Fibroblast of lung (primary cell): ENCODE measurements around the gene PIK3R2. TPM values are rescaled to one million over a fixed set of nuclear protein-coding genes. Genes with fewer than 3 reads are reported as not detected.

Experiments
- DNase-seq, 2 donors: peaks; one replicate each; pipeline versions ENCODE4 v3.0.0 to v3.0.0-alpha.2; 2010; ENCODE audit warnings: low read depth in 2 of 2
- H2AFZ ChIP-seq: 2 replicates; pipeline ENCODE4 v1.5.1; 2012; ENCODE audit warnings: low read length, control low read depth, inconsistent platforms
- H3K27ac ChIP-seq: 2 replicates; pipeline ENCODE4 v1.5.1; 2011; ENCODE audit warnings: low read length, control low read depth; ENCODE audit not compliant: insufficient read depth
- H3K27me3 ChIP-seq: 2 replicates; pipeline ENCODE4 v1.5.1; 2011; ENCODE audit warnings: mild to moderate bottlenecking, low read length; ENCODE audit not compliant: control insufficient read depth, insufficient read depth
- H3K36me3 ChIP-seq: 2 replicates; pipeline ENCODE4 v1.5.1; 2011; ENCODE audit warnings: low read length; ENCODE audit not compliant: control insufficient read depth, insufficient read depth
- H3K4me1 ChIP-seq: 2 replicates; pipeline ENCODE4 v1.5.1; 2011; ENCODE audit warnings: low read length; ENCODE audit not compliant: control insufficient read depth, insufficient read depth; ENCODE audit errors: extremely low read depth
- H3K4me2 ChIP-seq: 2 replicates; pipeline ENCODE4 v1.5.1; 2011; ENCODE audit warnings: low read length, control low read depth; ENCODE audit not compliant: insufficient read depth; ENCODE audit errors: extremely low read depth
- H3K4me3 ChIP-seq, 4 experiments: fragments of 200-600 bp in 1 of 4; sonication (generic) in 1 of 4; replicated peaks in 1 of 4; 2 replicates each; pipeline ENCODE4 v1.5.1; 2011 to 2016; ENCODE audit warnings: low read length in 4 of 4, low read depth in 3 of 4, mild to moderate bottlenecking in 3 of 4, control low read depth in 2 of 4, inconsistent platforms in 1 of 4, mixed read lengths in 1 of 4; ENCODE audit not compliant: insufficient read depth in 1 of 4; ENCODE audit errors: control extremely low read depth in 1 of 4
- H3K79me2 ChIP-seq: 2 replicates; pipeline ENCODE4 v1.5.1; 2012; ENCODE audit warnings: mild to moderate bottlenecking, low read length, inconsistent platforms; ENCODE audit not compliant: control insufficient read depth, insufficient read depth
- H3K9ac ChIP-seq: 2 replicates; pipeline ENCODE4 v1.5.1; 2011; ENCODE audit warnings: mild to moderate bottlenecking, low read length, control low read depth; ENCODE audit not compliant: insufficient read depth
- H3K9me3 ChIP-seq: 2 replicates; pipeline ENCODE4 v1.5.1; 2012; ENCODE audit warnings: low read depth, low read length; ENCODE audit not compliant: control insufficient read depth, insufficient read depth
- H4K20me1 ChIP-seq: 2 replicates; pipeline ENCODE4 v1.5.1; 2011; ENCODE audit warnings: low read length; ENCODE audit not compliant: control insufficient read depth, insufficient read depth; ENCODE audit errors: extremely low read depth
- EZH2 ChIP-seq: IDR thresholded peaks from 2 replicates; pipeline ENCODE4 v1.5.1; 2012; ENCODE audit warnings: low read length, control low read depth, mild to moderate bottlenecking; ENCODE audit errors: missing control alignments
- polyA plus RNA-seq, 2 donors: library from polyadenylated mRNA; depleted of rRNA in 1 of 2; stranded (reverse) in 1 of 2; unstranded in 1 of 2; fragments of >200 nt; gene quantifications; 2 replicates each; pipeline ENCODE4 v1.2.1, GENCODE V29; 2011 to 2012; ENCODE audit warnings: missing spikeins in 1 of 2
- total RNA-seq: library from RNA; depleted of rRNA; stranded (reverse); fragments of >200 nt; gene quantifications from 2 replicates; pipeline ENCODE4 v1.2.1, GENCODE V29; 2014
- TF ChIP-seq, protein P1 (sequence below), 2 donors: IDR thresholded peaks in 1 of 2; conservative IDR thresholded peaks in 1 of 2; 1 replicate in 1 of 2; 2 replicates in 1 of 2; pipeline ENCODE4 v1.5.1; 2011 to 2012; ENCODE audit warnings: low read length in 2 of 2, control low read depth in 1 of 2, inconsistent platforms in 1 of 2, low read depth in 1 of 2, mild to moderate bottlenecking in 1 of 2

The PIK3R2 gene
- total and polyA plus RNA-seq, 2 donors (not counting 1 experiment from before 2014, with no cell fraction given) = 10.1 to 18.4 TPM

DNA sequence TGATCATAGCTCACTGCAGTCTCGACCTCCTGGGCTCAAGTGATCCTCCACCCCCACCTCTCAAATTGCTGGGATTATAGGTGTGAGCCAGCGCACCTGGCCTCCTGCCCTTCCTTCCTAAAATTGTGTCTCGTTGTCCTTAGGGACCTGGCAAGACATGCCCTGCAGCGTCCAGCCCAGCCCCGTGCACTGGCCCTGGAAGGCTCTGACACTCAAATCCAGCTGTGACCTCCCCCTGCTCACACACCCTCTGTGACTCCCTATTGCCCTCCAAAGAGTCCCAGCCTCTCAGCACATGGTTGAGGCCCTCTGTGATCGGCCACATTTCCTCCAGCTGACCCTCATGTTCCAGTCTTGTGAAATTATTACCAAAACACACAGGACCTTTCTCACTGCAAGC, 45.0 kb downstream of the PIK3R2 start:
- TF ChIP-seq, protein P1, sequence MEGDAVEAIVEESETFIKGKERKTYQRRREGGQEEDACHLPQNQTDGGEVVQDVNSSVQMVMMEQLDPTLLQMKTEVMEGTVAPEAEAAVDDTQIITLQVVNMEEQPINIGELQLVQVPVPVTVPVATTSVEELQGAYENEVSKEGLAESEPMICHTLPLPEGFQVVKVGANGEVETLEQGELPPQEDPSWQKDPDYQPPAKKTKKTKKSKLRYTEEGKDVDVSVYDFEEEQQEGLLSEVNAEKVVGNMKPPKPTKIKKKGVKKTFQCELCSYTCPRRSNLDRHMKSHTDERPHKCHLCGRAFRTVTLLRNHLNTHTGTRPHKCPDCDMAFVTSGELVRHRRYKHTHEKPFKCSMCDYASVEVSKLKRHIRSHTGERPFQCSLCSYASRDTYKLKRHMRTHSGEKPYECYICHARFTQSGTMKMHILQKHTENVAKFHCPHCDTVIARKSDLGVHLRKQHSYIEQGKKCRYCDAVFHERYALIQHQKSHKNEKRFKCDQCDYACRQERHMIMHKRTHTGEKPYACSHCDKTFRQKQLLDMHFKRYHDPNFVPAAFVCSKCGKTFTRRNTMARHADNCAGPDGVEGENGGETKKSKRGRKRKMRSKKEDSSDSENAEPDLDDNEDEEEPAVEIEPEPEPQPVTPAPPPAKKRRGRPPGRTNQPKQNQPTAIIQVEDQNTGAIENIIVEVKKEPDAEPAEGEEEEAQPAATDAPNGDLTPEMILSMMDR (conservative IDR thresholded peaks at IDR 0.05 in 1 of 2, IDR thresholded peaks at IDR 0.05 in 1 of 2; ENCODE audit: low read depth in 1 of 2, low read length in 2 of 2) = no peak
- no peak for TF ChIP-seq EZH2
- H2AFZ ChIP-seq = no peak overlapping the region
- H3K79me2 ChIP-seq = peaks cover 5% of the 10 kb centered on the region
- no peaks in the 10 kb centered on the region for H3K9me3 ChIP-seq
- no peak for DNase-seq
- no peak overlapping the region for H3K4me2 ChIP-seq
- no peak overlapping the region for H3K9ac ChIP-seq
- H3K36me3 ChIP-seq = peaks cover 14% of the 10 kb centered on the region
- no peaks in the 10 kb centered on the region for H4K20me1 ChIP-seq
- no peaks in the 10 kb centered on the region for H3K4me1 ChIP-seq
- H3K27me3 ChIP-seq = no peaks in the 10 kb centered on the region
- no peak overlapping the region for H3K4me3 ChIP-seq
- no peak overlapping the region for H3K27ac ChIP-seq

GRCh38 chr19:18198374-18198773, 45.4 kb downstream of the PIK3R2 start:
- Histone ChIP-seq H3K9me3 (no peaks in the 10 kb centered on the region), H3K4me2 (no peak overlapping the region), H4K20me1 (no peaks in the 10 kb centered on the region), H3K27me3 (no peaks in the 10 kb centered on the region), H3K4me3 (no peak overlapping the region), H3K4me1 (peaks cover 3% of the 10 kb centered on the region), H3K9ac (no peak overlapping the region), H3K36me3 (peaks cover 14% of the 10 kb centered on the region), H3K27ac (no peak overlapping the region), H3K79me2 (peaks cover 10% of the 10 kb centered on the region), H2AFZ (no peak overlapping the region)
- TF ChIP-seq EZH2 = no peak
- TF ChIP-seq, protein P1 (conservative IDR thresholded peaks at IDR 0.05 in 1 of 2, IDR thresholded peaks at IDR 0.05 in 1 of 2; ENCODE audit: low read depth in 1 of 2, low read length in 2 of 2) = no peak
- no peak for DNase-seq

DNA sequence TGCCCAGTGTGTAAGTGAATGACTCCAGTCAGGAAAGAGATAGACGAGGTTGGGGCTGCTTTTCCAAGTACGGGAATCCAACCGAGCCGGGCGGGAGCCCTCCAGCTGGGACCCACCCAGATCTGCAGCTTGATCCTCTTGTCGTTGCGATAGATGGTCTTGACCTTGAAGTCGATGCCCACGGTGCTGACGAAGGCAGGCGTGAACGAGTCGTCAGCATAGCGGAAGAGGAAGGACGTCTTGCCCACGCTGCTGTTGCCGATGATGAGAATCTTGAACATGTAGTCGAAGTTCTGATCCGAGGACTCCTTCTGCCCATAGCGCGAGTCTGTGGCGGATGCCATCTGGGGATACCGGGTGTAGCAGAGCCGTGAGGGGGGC, 49.4 kb downstream of the PIK3R2 start:
- no peaks in the 10 kb centered on the region for H3K27me3 ChIP-seq
- no peak overlapping the region for H3K4me3 ChIP-seq
- DNase-seq = no peak
- no peaks in the 10 kb centered on the region for H3K9me3 ChIP-seq
- H2AFZ ChIP-seq = no peak overlapping the region
- H3K79me2 ChIP-seq = peaks cover 14% of the 10 kb centered on the region
- no peak overlapping the region for H3K27ac ChIP-seq
- no peaks in the 10 kb centered on the region for H4K20me1 ChIP-seq
- peaks cover 13% of the 10 kb centered on the region for H3K36me3 ChIP-seq
- TF ChIP-seq EZH2 = no peak
- H3K4me2 ChIP-seq = peak overlapping the region; percentile 96
- H3K9ac ChIP-seq = no peak overlapping the region
- H3K4me1 ChIP-seq = peaks cover 21% of the 10 kb centered on the region
